ENCODE measurements around the gene GEN1.

The GEN1 gene

GRCh38 chr2:17827316-17827715 is 73.4 kb downstream of the GEN1 start:
- DNase-seq: no peak

DNA sequence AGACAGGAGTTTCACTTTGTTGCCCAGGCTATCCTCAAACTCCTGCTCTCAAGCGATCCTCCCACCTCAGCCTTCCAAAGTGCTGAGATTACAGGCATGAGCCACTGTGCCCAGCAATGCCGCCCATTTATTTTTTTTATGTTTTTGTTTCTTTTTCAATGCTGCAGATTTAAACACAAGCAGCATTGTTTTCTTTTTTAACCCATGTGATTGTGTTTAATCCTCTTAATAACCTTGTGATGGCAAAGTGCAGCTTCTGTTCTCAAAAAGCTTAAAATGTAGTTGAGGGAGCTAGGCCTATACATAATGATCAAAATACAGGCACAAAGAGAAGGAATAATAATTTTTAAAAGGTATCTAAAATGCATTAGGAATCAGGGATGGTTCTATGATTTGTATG is 73.8 kb downstream of the GEN1 start:
- no peak for DNase-seq

GRCh38 chr2:17830053-17831034 is 76.4 kb downstream of the GEN1 start:
- DNase-seq: no peak

DNA sequence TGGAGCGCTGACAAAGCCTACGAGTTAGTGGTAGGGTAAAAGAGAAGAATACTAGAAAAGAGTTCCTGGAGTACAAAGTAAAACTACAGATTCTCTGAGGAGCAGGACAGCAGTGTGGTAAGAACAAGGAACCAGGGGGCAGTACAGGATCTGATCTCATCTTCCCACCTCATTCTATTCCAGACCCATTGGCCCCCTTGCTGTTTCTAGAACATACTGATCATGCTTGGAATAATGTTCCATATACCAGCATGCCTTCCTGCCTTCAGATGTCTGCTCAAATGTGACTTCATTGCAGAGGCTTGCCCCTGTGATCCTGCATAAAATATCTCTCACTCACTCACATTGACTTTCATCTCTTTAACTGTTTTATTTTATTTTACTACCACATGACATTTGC is 81.6 kb downstream of the GEN1 start:
- DNase-seq: no peak

Measured in activated gamma-delta T cell treated with Interleukin-2 at 50 U/mL for 16 hours (primary cell).